ENCODE data around the gene BIN1. TPM values are rescaled to one million over a fixed set of nuclear protein-coding genes. Genes with fewer than 3 reads are reported as not detected.

Gene BIN1
- total RNA-seq, 1 donor from 2014 or later: 15.8 TPM

DNA sequence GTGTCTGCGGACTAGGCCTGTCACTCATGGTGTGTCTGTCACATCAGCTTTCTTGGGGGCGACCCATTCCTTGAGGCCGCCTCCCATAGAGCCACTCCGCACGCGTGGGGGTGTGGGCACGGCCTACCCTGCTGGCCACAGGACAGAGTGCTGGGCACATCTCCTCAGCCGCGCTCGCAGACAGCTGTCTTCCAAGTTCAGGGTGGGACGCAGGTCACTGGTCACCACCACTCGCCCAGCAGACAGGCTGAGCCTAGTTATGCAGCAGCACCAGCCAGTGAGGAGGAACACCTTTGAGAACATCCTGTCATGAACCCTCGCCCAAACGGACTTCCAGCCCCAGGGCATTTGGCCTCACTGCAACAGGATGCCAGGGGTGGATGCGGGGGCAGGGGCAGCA lies 30.8 kb upstream of the BIN1 start:
- TF ChIP-seq, protein P1, sequence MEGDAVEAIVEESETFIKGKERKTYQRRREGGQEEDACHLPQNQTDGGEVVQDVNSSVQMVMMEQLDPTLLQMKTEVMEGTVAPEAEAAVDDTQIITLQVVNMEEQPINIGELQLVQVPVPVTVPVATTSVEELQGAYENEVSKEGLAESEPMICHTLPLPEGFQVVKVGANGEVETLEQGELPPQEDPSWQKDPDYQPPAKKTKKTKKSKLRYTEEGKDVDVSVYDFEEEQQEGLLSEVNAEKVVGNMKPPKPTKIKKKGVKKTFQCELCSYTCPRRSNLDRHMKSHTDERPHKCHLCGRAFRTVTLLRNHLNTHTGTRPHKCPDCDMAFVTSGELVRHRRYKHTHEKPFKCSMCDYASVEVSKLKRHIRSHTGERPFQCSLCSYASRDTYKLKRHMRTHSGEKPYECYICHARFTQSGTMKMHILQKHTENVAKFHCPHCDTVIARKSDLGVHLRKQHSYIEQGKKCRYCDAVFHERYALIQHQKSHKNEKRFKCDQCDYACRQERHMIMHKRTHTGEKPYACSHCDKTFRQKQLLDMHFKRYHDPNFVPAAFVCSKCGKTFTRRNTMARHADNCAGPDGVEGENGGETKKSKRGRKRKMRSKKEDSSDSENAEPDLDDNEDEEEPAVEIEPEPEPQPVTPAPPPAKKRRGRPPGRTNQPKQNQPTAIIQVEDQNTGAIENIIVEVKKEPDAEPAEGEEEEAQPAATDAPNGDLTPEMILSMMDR (IDR thresholded peaks at IDR 0.05; ENCODE audit: borderline replicate concordance): no peak
- DNase-seq: no peak
- no peaks in the 10 kb centered on the region for H3K4me1 ChIP-seq
- H3K4me3 ChIP-seq: no peak overlapping the region
- H3K36me3 ChIP-seq: no peaks in the 10 kb centered on the region
- peaks cover 48% of the 10 kb centered on the region for H3K27me3 ChIP-seq (ENCODE audit: low read depth)
- no peak overlapping the region for H3K27ac ChIP-seq (replicated peaks)
- H3K9me3 ChIP-seq (replicated peaks): peaks cover 6% of the 10 kb centered on the region
- intact Hi-C loops (cut with micrococcal nuclease): no loop called here

DNA sequence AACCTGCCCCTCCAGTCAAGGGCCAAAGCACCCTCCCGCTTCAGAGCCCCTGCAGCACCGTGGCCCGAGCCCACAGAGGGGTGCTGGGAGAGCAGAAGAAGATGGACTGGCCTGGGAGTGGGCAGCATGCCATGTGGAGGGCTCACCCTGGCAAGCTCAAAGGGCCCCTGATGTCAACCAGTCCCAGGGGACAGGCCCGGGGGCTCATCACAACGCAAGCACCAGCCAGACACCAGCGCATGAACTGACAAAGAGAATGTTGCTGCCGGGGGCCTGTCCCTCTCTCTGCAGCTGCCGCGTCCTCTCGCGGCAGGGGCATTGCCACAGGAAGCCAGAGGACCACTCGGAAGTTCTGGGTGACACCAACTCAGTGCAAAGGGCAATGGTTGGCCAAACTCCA lies 30.3 kb upstream of the BIN1 start:
- intact Hi-C loops (cut with micrococcal nuclease): no loop called here
- H3K9me3 ChIP-seq (replicated peaks): peaks cover 6% of the 10 kb centered on the region
- H3K36me3 ChIP-seq: no peaks in the 10 kb centered on the region
- no peak overlapping the region for H3K4me3 ChIP-seq
- peaks cover 48% of the 10 kb centered on the region for H3K27me3 ChIP-seq (ENCODE audit: low read depth)
- no peak for DNase-seq
- TF ChIP-seq, protein P1 (IDR thresholded peaks at IDR 0.05; ENCODE audit: borderline replicate concordance): no peak
- H3K4me1 ChIP-seq: no peaks in the 10 kb centered on the region
- H3K27ac ChIP-seq (replicated peaks): no peak overlapping the region

DNA sequence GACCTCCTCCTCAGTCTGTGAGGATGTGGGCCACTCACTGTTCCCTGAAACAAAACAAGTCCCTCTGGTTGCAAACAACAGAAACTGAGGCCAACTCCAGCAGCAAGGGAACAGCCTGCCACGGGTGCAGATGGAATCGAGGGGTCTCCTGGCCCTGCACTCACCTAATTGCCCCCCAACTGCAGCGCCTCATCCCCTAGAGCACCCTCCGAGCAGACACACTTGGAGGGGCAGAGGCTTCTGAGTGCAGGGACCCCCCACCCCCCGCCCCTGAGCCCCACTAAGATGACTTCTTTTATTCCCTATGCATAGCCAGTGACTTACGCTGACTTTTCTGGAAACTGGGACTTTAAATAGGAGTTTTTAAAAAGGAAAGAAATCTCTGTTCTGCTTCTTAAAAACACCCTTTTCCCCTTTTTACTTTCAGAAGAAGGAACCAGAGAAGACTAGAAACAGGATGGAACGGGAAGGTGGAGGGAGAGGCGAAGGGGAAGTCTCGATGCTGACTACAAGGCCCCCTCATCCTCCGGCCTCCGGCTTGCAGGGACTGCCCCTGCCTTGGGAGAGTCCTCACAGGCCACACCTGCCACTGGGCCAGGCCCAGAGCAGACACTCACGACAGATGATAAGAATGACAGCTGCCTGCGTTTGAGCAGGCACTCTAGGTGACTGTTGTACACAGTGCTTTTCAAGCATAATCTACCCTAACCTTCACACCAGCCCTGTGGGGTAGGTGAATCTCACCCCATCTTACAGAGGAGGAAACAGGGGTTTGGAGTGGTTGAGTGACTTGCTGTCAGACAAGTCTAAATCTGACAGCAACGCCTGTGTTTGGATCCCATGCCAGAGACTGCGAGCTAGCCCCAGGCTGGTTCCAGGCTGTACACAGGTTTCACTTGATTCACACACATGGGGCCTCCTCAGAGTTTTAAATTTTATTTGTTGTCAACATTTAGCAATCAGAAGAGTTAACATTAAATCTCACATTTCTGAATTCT lies 28.2 kb upstream of the BIN1 start:
- Histone ChIP-seq H3K9me3 (replicated peaks) (peaks cover 6% of the 10 kb centered on the region), H3K27ac (replicated peaks) (no peak overlapping the region), H3K4me3 (no peak overlapping the region), H3K4me1 (no peaks in the 10 kb centered on the region), H3K27me3 (ENCODE audit: low read depth) (peaks cover 28% of the 10 kb centered on the region), H3K36me3 (no peaks in the 10 kb centered on the region)
- intact Hi-C loops (cut with micrococcal nuclease): no loop called here
- TF ChIP-seq, protein P1 (IDR thresholded peaks at IDR 0.05; ENCODE audit: borderline replicate concordance): no peak
- DNase-seq: no peak

DNA sequence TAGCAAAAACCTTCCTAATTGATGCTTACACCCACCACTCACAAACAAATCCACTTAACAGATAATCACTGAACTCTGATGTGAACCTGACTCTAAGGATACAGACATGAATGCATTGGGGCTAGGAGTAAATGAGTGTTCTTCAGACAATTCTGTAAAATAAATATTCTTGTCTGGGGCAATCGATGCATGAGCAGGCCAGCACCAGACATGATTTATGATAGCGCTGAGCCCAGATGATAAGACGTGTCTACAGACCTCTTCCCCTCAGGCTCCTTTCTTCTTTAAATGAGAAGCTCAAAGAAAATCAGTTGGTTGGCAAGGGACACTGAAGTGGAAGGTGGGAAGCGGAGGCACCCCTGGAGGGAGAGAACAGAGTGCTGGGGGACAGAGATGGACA lies 27.3 kb upstream of the BIN1 start:
- Histone ChIP-seq H3K4me3 (no peak overlapping the region), H3K9me3 (replicated peaks) (peaks cover 5% of the 10 kb centered on the region), H3K36me3 (no peaks in the 10 kb centered on the region), H3K27ac (replicated peaks) (no peak overlapping the region), H3K4me1 (no peaks in the 10 kb centered on the region), H3K27me3 (ENCODE audit: low read depth) (peaks cover 24% of the 10 kb centered on the region)
- no peak for DNase-seq
- TF ChIP-seq, protein P1 (IDR thresholded peaks at IDR 0.05; ENCODE audit: borderline replicate concordance): no peak
- intact Hi-C loops (cut with micrococcal nuclease): no loop called here

DNA sequence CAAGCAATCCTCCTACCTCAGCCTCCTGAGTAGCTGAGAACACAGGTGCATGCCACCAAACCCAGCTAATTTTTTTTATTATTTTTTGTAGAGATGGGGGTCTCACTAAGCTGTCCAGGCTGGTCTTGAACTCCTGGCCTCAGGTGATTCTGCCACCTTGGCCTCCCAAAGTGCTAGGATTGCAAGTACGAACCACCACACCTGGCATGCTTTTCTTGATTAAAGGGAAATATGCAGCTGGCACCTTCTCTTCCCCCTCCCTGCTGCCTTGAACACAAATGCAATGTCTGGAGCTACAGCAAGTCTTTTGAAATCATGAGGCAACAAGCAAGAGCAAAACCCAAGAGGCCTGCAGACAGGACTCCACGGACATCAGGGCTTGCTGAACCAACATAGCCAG lies 26.8 kb upstream of the BIN1 start:
- DNase-seq: no peak
- TF ChIP-seq, protein P1 (IDR thresholded peaks at IDR 0.05; ENCODE audit: borderline replicate concordance): no peak
- Histone ChIP-seq H3K4me1 (no peaks in the 10 kb centered on the region), H3K27ac (replicated peaks) (no peak overlapping the region), H3K27me3 (ENCODE audit: low read depth) (peaks cover 21% of the 10 kb centered on the region), H3K9me3 (replicated peaks) (peaks cover under 1% of the 10 kb centered on the region), H3K36me3 (no peaks in the 10 kb centered on the region), H3K4me3 (no peak overlapping the region)
- intact Hi-C loops (cut with micrococcal nuclease): no loop called here
